Tibial nerve (tissue), 4 donors: ENCODE measurements around the gene SPIRE2.

Source experiments
- EP300 ChIP-seq, 2 donors: sonication (generic); formaldehyde crosslinking; IDR thresholded peaks; one replicate each; pipeline ENCODE4 v1.6.1; 2017; ENCODE audit warnings: antibody characterized with exemption in 2 of 2, mild to moderate bottlenecking in 1 of 2
- POLR2A ChIP-seq, 2 donors: fragments of 450-650 bp; IDR thresholded peaks; one replicate each; pipeline ENCODE4 v1.6.1; 2017; ENCODE audit warnings: antibody characterized with exemption in 2 of 2, mild to moderate bottlenecking in 2 of 2, moderate library complexity in 2 of 2
- TF ChIP-seq, protein P1 (sequence below), 5 experiments: fragments of 200-600 bp in 3 of 5; fragments of 450-650 bp in 2 of 5; sonication (generic) in 3 of 5; IDR thresholded peaks; one replicate each; pipeline ENCODE4 v1.5.1; 2016 to 2019; ENCODE audit warnings: antibody characterized with exemption in 5 of 5, mild to moderate bottlenecking in 3 of 5, moderate library complexity in 2 of 5

DNA sequence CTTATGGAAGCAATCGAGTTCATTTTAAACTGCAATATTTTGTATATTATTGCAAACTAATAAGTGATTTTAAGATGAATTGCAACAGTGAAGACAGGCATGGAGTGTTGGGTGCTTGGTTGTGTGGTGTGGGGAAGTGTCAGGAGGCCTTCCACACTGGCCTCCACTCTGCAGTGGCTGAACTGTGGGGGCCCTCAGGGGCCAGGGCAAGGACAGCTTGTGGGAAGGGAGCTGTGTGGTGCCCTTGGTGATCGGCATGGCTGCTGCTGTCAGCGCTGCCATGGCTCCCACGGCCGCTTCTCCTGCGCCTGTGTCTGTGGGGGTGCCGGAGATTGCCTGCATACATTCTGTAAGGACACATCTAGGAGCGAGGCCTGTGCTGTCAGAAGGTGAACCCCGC lies 64.4 kb downstream of the SPIRE2 start:
- TF ChIP-seq, protein P1, sequence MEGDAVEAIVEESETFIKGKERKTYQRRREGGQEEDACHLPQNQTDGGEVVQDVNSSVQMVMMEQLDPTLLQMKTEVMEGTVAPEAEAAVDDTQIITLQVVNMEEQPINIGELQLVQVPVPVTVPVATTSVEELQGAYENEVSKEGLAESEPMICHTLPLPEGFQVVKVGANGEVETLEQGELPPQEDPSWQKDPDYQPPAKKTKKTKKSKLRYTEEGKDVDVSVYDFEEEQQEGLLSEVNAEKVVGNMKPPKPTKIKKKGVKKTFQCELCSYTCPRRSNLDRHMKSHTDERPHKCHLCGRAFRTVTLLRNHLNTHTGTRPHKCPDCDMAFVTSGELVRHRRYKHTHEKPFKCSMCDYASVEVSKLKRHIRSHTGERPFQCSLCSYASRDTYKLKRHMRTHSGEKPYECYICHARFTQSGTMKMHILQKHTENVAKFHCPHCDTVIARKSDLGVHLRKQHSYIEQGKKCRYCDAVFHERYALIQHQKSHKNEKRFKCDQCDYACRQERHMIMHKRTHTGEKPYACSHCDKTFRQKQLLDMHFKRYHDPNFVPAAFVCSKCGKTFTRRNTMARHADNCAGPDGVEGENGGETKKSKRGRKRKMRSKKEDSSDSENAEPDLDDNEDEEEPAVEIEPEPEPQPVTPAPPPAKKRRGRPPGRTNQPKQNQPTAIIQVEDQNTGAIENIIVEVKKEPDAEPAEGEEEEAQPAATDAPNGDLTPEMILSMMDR (IDR thresholded peaks at IDR 0.05): no peak
- no peak for TF ChIP-seq POLR2A (IDR thresholded peaks at IDR 0.05)
- TF ChIP-seq EP300 (IDR thresholded peaks at IDR 0.05): no peak
